ENCODE data around the gene CTNNA3.

Gene CTNNA3

GRCh38 chr10:66591865-66592264 lies 1104.1 kb downstream of the CTNNA3 start:
- no peak for DNase-seq

GRCh38 chr10:66587680-66588050 lies 1108.3 kb downstream of the CTNNA3 start:
- DNase-seq, result no peak

DNA sequence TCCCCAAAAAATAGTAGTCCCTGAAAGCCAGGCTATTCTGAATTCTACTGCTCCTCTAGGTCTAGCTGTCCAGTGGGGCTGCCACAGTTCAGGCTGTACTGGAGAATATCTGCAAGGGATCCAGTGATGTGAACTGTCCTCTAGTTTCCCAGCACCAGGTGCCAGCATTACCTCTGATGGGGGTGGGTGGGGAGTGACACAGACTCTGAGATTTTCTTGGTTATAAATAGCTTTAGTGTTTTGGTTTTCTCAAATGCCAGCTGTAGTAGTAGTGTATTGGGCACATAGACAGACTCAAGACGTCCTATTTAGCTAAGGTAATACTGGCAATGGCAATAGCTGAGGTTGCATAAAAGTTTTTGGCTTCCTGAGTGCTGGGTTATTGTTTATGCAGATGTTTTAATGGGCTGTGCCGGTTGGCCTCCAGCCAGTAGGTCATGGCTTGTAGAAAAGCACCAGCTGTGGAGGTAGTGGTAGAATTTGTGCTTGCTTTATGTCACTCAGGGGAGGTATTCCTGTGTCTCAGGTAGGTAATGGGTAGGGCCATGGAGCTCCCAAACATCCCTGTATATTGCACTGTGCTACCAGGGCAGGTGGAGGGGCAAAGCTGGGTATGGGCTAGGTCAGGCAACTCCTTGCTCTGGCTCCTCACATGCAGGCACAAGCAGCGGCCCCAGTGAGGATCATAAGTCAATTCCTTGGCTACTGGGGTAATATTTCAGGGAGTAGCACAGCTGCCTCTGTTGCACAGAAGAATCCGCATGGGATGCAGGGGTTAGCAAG lies 1108.9 kb downstream of the CTNNA3 start:
- no peak for DNase-seq

GRCh38 chr10:66586073-66586472 lies 1109.9 kb downstream of the CTNNA3 start:
- DNase-seq, result no peak

GRCh38 chr10:66575251-66575855 lies 1120.6 kb downstream of the CTNNA3 start:
- DNase-seq, result no peak

- no peak for DNase-seq
Measured at GRCh38 chr10:66572700-66573099, 1123.3 kb downstream of the CTNNA3 start.

DNA sequence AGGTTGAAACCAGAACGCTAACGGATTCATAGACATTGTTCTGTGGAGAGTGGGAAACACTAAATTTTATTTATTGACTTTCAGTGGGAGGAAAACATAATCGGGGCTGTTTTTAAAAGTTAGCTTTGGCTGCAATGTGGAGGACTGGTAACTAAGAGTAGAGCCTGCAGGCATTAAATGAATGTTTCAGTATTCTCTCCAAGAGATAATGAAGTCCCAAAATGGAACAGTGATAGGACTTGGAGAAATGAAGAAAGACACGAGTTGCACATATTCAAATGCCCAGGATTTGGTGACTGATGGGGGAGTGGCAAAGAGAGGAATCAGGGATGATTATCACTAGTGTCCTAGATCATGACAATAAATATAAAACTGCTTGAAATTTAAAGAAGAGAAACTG lies 1130.0 kb downstream of the CTNNA3 start:
- no peak for DNase-seq

GRCh38 chr10:66564287-66564686 lies 1131.7 kb downstream of the CTNNA3 start:
- no peak for DNase-seq

GRCh38 chr10:66555061-66555460 lies 1140.9 kb downstream of the CTNNA3 start:
- no peak for DNase-seq

DNA sequence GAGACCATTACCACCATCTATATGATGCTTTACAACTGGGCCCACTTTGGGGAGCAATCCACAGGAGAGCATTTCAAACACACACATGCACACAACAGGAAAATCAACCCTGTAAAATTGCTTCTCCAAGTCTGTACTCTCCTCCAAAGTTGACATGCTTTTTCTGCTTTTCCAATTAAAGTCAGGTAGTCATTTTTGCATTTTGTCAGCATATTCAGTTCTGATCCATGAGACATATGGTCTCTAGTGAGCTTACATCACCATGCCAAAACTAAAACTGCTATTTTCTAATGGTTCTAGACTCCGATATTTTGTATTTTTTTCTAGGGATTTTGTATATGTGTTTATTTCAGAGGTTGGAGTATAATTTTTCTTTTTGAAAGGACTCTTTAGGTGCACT lies 1143.7 kb downstream of the CTNNA3 start:
- no peak for DNase-seq

- no peak for DNase-seq
Measured at GRCh38 chr10:66550351-66550750, 1145.6 kb downstream of the CTNNA3 start.

- no peak for DNase-seq
Measured at GRCh38 chr10:66538908-66539307, 1157.1 kb downstream of the CTNNA3 start.

DNA sequence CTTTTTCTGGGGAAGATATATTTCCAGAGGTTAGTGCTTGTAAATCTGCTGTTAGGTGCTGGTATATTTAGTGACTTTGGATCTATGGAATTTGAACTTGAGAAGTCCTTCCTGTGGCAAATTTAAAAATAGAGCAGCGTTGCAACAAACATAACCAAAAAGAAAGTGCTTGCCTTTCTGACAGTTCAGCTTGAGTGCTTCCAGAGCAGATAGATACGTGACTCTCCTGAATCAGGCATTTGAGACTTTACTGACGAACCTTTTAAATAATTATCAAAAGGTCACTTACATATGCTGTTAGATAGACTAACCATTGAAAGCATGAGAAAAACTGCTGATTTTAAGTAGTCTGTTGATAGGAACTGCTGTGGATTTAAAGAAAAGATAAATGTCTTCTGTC lies 1157.6 kb downstream of the CTNNA3 start:
- no peak for DNase-seq

- no peak for DNase-seq
Measured at GRCh38 chr10:66537186-66537585, 1158.8 kb downstream of the CTNNA3 start.

GRCh38 chr10:66535439-66535838 lies 1160.6 kb downstream of the CTNNA3 start:
- DNase-seq, result no peak

GRCh38 chr10:66534866-66535265 lies 1161.1 kb downstream of the CTNNA3 start:
- no peak for DNase-seq

DNA sequence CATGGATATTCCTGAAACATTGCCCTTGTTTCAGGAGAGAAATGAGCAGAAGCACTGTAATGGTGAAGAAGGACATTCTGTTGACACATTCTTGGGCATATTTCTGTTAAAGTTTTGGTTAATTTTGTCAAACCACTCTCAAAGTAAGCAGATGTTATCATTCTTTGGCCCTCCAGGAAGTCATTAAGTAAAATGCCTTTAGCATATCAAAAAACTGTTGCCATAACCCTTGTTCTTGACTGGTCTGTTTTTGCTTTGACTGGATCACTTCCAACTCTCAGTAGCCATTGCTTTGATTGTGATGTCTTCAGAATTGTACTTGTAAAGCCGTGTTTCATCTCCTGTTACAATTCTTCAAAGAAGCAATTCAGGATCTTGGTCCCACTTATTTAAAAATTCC lies 1174.5 kb downstream of the CTNNA3 start:
- DNase-seq, result no peak

DNA sequence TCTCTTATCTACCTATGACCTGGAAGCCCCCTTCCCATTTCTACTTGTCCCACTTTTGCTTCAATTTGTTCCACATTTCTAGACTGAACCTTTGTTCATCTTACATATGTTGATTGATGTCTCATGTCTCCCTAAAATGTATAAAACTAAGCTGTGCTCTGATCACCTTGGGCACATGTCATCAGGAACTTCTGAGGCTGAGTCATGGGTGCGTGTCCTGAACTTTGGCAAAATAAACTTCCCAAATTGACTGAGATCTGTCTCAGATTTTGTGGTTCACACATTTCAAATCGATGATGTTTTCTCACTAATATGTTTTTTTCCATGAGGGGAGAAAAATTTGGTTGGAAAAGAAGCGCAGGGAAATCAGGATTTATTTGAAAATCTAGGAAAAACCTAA lies 1176.4 kb downstream of the CTNNA3 start:
- DNase-seq, result no peak

DNA sequence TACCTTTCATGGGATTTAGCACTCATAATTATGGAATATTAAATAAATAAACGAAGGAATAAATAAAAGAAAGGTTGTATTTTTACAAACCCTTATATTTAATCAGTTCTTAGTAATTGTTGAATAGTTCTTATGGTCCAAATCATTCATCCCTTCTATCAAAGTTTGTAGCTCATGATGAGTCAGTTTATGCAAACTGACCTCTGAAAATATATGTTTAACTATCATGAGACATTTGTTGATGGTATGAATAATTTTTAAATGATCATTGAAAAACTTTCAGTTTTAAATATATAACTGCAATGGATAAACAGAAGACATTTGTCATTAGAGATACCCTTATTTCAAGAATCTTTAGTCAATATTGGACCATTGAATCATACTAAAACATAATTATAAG lies 1181.3 kb downstream of the CTNNA3 start:
- DNase-seq, result no peak

DNA sequence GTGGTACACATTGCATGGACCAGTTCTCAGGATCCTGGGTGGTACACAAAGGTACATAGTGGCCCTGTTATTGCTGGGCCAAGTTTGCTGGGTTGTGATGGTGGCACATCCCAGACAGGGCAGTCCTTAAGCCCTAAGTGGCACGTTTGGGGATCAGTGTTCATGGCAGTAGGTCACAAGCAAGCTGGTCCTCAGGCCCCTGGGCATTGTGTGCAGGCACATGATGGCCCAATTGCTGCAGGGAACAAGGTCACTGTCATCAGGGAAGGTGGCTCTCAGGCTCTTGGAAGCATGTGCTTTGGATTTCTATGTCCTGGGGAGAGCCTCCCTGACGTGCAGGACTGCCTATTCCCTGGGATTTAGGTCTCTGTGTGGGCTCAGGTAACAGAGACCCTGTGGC lies 1182.5 kb downstream of the CTNNA3 start:
- no peak for DNase-seq

- no peak for DNase-seq
Measured at GRCh38 chr10:66505003-66505657, 1190.9 kb downstream of the CTNNA3 start.

DNA sequence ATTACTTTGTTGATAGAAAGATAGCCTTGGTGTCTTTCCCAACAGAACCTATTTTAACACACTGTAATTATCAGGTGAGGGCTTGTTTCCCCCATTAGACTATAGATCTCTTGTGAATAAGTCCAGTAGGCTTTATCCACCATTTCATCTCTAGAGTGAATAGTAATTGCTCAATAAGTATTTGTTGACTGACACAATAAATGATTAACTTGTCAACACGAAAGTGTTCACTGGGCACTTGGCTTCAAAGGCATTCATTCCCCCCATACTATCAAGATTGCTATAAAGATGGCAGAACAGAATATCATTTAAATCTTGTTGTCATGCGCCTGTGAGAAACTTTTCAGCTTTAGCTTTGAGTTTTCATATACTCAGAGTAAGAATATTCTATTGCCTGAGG lies 1194.6 kb downstream of the CTNNA3 start:
- DNase-seq, result no peak

GRCh38 chr10:66483966-66484365 lies 1212.0 kb downstream of the CTNNA3 start:
- DNase-seq, result no peak

DNA sequence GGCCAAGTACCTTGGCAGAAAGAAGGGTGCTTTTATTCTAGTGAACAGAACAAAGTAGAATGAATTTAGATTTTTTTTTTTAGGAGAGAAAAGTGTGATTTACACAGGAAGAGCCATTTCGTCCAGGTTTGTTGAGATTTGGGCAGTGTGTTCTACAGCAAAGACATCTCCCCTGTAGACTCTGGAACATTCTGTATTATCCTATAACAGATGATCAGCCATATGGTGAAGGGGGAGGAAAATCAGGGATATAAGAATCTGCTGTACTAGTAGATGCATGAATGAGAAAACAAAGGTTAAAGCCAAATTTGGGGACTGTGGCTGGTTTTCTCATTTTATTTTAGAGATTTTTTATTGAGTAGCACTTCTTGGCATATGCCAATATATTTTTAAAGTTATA lies 1223.8 kb downstream of the CTNNA3 start:
- no peak for DNase-seq

Data from NCI-H1048 (cell line).